ENCODE results near the gene OSBPL2. TPM values are rescaled to one million over a fixed set of nuclear protein-coding genes. Genes with fewer than 3 reads are reported as not detected.

The OSBPL2 gene
- total RNA-seq, 1 experiment from 2014 or later: 36.9 TPM

GRCh38 chr20:62301773-62302340 lies 63.5 kb downstream of the OSBPL2 start (continued):
- TF ChIP-seq SRF (IDR thresholded peaks at IDR 0.05; ENCODE audit: low read depth) (no peak), EGR1 (IDR thresholded peaks at IDR 0.05; ENCODE audit: low read depth) (no peak), EZH2phosphoT487 (IDR thresholded peaks at IDR 0.05; ENCODE audit: borderline replicate concordance) (no peak), TCF7L2 (IDR thresholded peaks at IDR 0.05; ENCODE audit: borderline replicate concordance, extremely low read depth, insufficient read depth, insufficient read length) (peak; percentile 21)

- Histone ChIP-seq H3K27ac (ENCODE audit: low read depth, low read length) (peak within 1 kb of the TSS; percentile 95), H3K36me3 (ENCODE audit: control insufficient read depth in 1 of 2, insufficient read depth in 2 of 2, low read length in 2 of 2) (peaks cover 18 to 41% of the 10 kb centered on the region in 2 experiments), H3K4me3 (replicated peaks in 1 of 2; ENCODE audit: low read depth in 1 of 2, low read length in 2 of 2) (peak within 1 kb of the TSS; percentile 95 to 99), H3K4me2 (ENCODE audit: low read length) (peak within 1 kb of the TSS; percentile 98), H3K27me3 (ENCODE audit: insufficient read depth, low read length) (no peaks in the 10 kb centered on the region), H2AFZ (ENCODE audit: low read depth, low read length, poor library complexity, severe bottlenecking) (peak within 1 kb of the TSS; percentile 61), H4K20me1 (ENCODE audit: insufficient read depth) (peaks cover 19% of the 10 kb centered on the region; the same call in 1 of the 2 replicates), H3K4me1 (ENCODE audit: control insufficient read depth in 1 of 2, insufficient read depth in 2 of 2, low read length in 2 of 2) (peaks cover 17 to 40% of the 10 kb centered on the region in 2 experiments), H3K9me3 (ENCODE audit: control insufficient read depth in 1 of 2, insufficient read depth in 1 of 2, low read depth in 1 of 2, low read length in 2 of 2) (no peaks in the 10 kb centered on the region), H3K9ac (ENCODE audit: low read length) (peak within 1 kb of the TSS; percentile 94), H3K79me2 (ENCODE audit: insufficient read depth, low read length) (peaks cover 47% of the 10 kb centered on the region), H3K9me2 (ENCODE audit: insufficient read depth) (no peaks in the 10 kb centered on the region)
- ATAC-seq: peak; percentile 78
- ChIA-PET CTCF (interaction anchor here (0.6 to 2.6 kb wide), 9 partner anchors 10 to 491 kb away, joined by 3 to 25 read pairs (median 4); partner anchors contain the start of gene RBBP8NL), POLR2A (interaction anchor here (0.7 to 0.8 kb wide), 2 partner anchors 80 to 83 kb away, joined by 3 read pairs; no protein-coding TSS in a partner anchor), RAD21 (ENCODE audit: low non-redundant PET in 1 of 2, low total read pairs in 2 of 2, uncharacterized antibody in 2 of 2, unreplicated experiment in 2 of 2) (interaction anchor here (0.5 to 1.0 kb wide), 9 partner anchors 16 to 107 kb away, joined by 3 to 8 read pairs (median 4); partner anchors contain the start of gene RPS21 (in 1 of the 2))
- no TSS peak for BruUV-seq (replicated peaks)
- intact Hi-C loops (cut with micrococcal nuclease): loop anchor here (1.0 to 10.0 kb wide), 5 partner anchors 65 to 502 kb away; partner anchors contain the start of genes LAMA5, OGFR and RPS21
- peak; percentile 88 for DNase-seq (ENCODE audit: low read depth, low spot score)
- no peak for TF ChIP-seq JUND (IDR thresholded peaks at IDR 0.05)
- peak; percentile 68 for TF ChIP-seq ZBTB33 (IDR thresholded peaks at IDR 0.05; ENCODE audit: extremely low read depth, insufficient replicate concordance, low read length)
- no peak; the same call in 1 of the 2 replicates for TF ChIP-seq SRF (IDR thresholded peaks at IDR 0.05; ENCODE audit: low read depth)
- TF ChIP-seq CBX3 (IDR thresholded peaks at IDR 0.05; ENCODE audit: low read depth): no peak
- TF ChIP-seq ZFX (IDR thresholded peaks at IDR 0.05): no peak
- peak; percentile 77 to 95 (median 93) for TF ChIP-seq CTCF (IDR thresholded peaks at IDR 0.05 in 2 of 3, conservative IDR thresholded peaks at IDR 0.05 in 1 of 3; ENCODE audit: borderline replicate concordance in 1 of 3, insufficient read depth in 1 of 3, low read depth in 2 of 3, low read length in 2 of 3)
- TF ChIP-seq SP1 (IDR thresholded peaks at IDR 0.05; ENCODE audit: low read depth): peak; percentile 93
- no peak for TF ChIP-seq EZH2phosphoT487 (IDR thresholded peaks at IDR 0.05; ENCODE audit: borderline replicate concordance)
- TF ChIP-seq FOSL1 (IDR thresholded peaks at IDR 0.05; ENCODE audit: low read depth): no peak; the same call in 1 of the 2 replicates
- TF ChIP-seq SIN3A (IDR thresholded peaks at IDR 0.05; ENCODE audit: low read depth): no peak; the same call in 1 of the 2 replicates
- peak; percentile 76; the same call in 1 of the 2 replicates for TF ChIP-seq MAX (IDR thresholded peaks at IDR 0.05)
- TF ChIP-seq YY1 (IDR thresholded peaks at IDR 0.05; ENCODE audit: extremely low read depth, insufficient replicate concordance, low read depth, low read length): peak; percentile 76
- TF ChIP-seq POLR2AphosphoS5 (IDR thresholded peaks at IDR 0.05; ENCODE audit: low read depth, low read length): peak; percentile 51; the same call in 1 of the 2 replicates
- TF ChIP-seq CEBPB (IDR thresholded peaks at IDR 0.05; ENCODE audit: low read depth): no peak
- no peak for TF ChIP-seq ZNF274 (IDR thresholded peaks at IDR 0.05; ENCODE audit: low read depth, low read length)
- no peak; the same call in 1 of the 2 replicates for TF ChIP-seq ELF1 (IDR thresholded peaks at IDR 0.05; ENCODE audit: borderline replicate concordance, low read depth)
- TF ChIP-seq TCF7L2 (IDR thresholded peaks at IDR 0.05; ENCODE audit: borderline replicate concordance, extremely low read depth, insufficient read depth, insufficient read length): no peak
- peak; percentile 100 for TF ChIP-seq EGR1 (IDR thresholded peaks at IDR 0.05; ENCODE audit: low read depth)
These were observed 64.2 kb downstream of the OSBPL2 start, which contains the start of gene ADRM1 for GRCh38 chr20:62302341-62303061. TSS of gene ADRM1 (plus strand) at chr20:62302997. CDS start at chr20:62303569, 572 bp downstream.

All from HCT116 (cell line).